Lower lobe of right lung (tissue), 2 donors: ENCODE measurements around the gene FHIT. TPM values are rescaled to one million over a fixed set of nuclear protein-coding genes. Genes with fewer than 3 reads are reported as not detected.

ENCODE experiments used
- ATAC-seq, 2 donors: fragments of 200-7000 bp; cut with Tn5 transposase; one replicate each; pipeline ENCODE4 v1.9.1; 2020 to 2022; ENCODE audit warnings: mild to moderate bottlenecking in 2 of 2, moderate library complexity in 2 of 2
- DNase-seq: peaks from one replicate; pipeline ENCODE4 v3.0.0-alpha.2; 2020
- H3K27ac ChIP-seq: fragments of 200-600 bp; one replicate; pipeline ENCODE4 v1.8.0; 2022
- H3K27me3 ChIP-seq: fragments of 200-600 bp; one replicate; pipeline ENCODE4 v1.8.0; 2022; ENCODE audit warnings: low read depth
- H3K36me3 ChIP-seq: fragments of 200-600 bp; one replicate; pipeline ENCODE4 v1.8.0; 2022; ENCODE audit warnings: mild to moderate bottlenecking
- H3K4me1 ChIP-seq: fragments of 200-600 bp; one replicate; pipeline ENCODE4 v1.8.0; 2022
- H3K4me3 ChIP-seq: fragments of 200-600 bp; one replicate; pipeline ENCODE4 v1.8.0; 2022; ENCODE audit warnings: mild to moderate bottlenecking
- H3K9me3 ChIP-seq: fragments of 200-600 bp; one replicate; pipeline ENCODE4 v1.8.0; 2022
- intact Hi-C: fragments of 100-400 bp; cut with DNase I; formaldehyde crosslinking; loops from one replicate; pipeline ENCODE4 v1.11.0; 2022
- total RNA-seq: library from RNA; stranded (reverse); fragmentation: NEBNext Ultra II Directional; extraction: Animal tissue kit (Norgen Biotek cat#: 25700); gene quantifications from one replicate; pipeline ENCODE4 v1.2.1, GENCODE V29; 2021
- TF ChIP-seq, protein P1 (sequence below): fragments of 200-600 bp; IDR thresholded peaks from one replicate; pipeline ENCODE4 v1.8.0; 2022; ENCODE audit warnings: antibody characterized with exemption, mild to moderate bottlenecking
- donor health status: DM: no; HTN: yes; CAD: no; lungs with severe emphysema.

FHIT gene
- total RNA-seq, 1 donor from 2014 or later: 10.3 TPM

DNA sequence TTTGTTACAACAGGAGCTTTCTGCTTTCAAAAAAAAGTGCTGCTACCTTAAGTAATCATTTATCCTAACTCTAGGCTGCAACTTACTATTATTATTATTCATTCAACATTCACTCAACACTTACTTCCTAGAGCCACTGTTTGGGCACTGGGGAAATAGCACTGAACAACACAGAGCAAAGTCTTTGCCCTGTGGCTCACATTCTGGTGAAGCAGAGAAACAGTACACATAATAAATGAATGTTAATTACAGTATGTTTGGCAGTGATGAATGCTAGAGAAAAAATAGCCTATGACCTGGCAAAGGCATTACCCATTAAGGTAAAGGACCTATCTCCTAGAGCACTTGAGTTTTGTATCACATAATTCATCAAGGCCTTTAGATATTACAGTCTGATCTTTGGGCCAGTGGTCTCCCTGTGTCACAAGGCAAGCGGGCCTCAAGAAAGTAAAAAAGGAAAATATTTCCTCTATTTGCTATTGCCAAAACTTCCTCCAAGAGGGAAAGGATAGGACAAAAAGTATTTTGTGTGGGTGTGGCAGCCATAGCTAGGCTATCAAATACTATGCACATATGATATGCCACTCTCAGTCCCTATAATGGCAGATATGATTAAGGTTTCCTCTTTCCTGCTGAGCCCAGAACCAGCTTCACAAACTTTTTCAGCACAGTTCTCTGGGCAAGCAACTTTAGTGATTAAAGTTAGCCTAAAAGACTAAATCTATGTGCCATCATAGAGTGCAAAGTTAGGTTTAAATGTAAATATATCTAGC is 142.8 kb downstream of the FHIT start:
- no peaks in the 10 kb centered on the region for H3K27me3 ChIP-seq
- no peaks in the 10 kb centered on the region for H3K36me3 ChIP-seq
- TF ChIP-seq, protein P1, sequence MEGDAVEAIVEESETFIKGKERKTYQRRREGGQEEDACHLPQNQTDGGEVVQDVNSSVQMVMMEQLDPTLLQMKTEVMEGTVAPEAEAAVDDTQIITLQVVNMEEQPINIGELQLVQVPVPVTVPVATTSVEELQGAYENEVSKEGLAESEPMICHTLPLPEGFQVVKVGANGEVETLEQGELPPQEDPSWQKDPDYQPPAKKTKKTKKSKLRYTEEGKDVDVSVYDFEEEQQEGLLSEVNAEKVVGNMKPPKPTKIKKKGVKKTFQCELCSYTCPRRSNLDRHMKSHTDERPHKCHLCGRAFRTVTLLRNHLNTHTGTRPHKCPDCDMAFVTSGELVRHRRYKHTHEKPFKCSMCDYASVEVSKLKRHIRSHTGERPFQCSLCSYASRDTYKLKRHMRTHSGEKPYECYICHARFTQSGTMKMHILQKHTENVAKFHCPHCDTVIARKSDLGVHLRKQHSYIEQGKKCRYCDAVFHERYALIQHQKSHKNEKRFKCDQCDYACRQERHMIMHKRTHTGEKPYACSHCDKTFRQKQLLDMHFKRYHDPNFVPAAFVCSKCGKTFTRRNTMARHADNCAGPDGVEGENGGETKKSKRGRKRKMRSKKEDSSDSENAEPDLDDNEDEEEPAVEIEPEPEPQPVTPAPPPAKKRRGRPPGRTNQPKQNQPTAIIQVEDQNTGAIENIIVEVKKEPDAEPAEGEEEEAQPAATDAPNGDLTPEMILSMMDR: no peak
- DNase-seq (no peak), ATAC-seq (no peak)
- no peak overlapping the region for H3K27ac ChIP-seq
- H3K4me1 ChIP-seq: no peaks in the 10 kb centered on the region
- H3K4me3 ChIP-seq: no peak overlapping the region
- H3K9me3 ChIP-seq: no peaks in the 10 kb centered on the region
- intact Hi-C loops: no loop called here

GRCh38 chr3:61094608-61095007 is 156.6 kb downstream of the FHIT start:
- Histone ChIP-seq H3K4me3 (no peak overlapping the region), H3K27ac (no peak overlapping the region), H3K4me1 (no peaks in the 10 kb centered on the region), H3K36me3 (no peaks in the 10 kb centered on the region), H3K27me3 (no peaks in the 10 kb centered on the region), H3K9me3 (no peaks in the 10 kb centered on the region)
- no peak for DNase-seq
- intact Hi-C loops: no loop called here
- no peak for ATAC-seq
- TF ChIP-seq, protein P1: no peak

DNA sequence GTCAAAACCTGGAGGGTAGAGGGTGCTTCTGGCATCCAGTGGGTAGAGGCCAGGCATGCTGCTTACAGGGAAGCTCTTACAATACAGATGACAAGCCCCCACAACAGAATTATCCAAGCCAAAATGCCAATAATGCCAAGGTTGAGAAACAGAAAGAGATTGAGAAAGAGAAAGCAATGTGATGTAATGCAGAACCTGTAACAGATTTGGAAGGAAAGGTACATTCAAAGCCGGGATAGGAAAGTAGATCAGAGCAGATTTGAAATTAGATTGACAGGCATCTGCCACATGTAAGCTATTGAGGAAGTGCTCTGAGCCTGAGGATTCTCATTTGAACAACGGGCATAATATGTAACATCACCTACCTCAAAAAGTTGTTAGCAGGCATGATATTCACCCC is 157.9 kb downstream of the FHIT start:
- Histone ChIP-seq H3K9me3 (no peaks in the 10 kb centered on the region), H3K4me3 (no peak overlapping the region), H3K27me3 (no peaks in the 10 kb centered on the region), H3K27ac (no peak overlapping the region), H3K36me3 (no peaks in the 10 kb centered on the region), H3K4me1 (no peaks in the 10 kb centered on the region)
- no peak for DNase-seq
- ATAC-seq: no peak
- intact Hi-C loops: no loop called here
- TF ChIP-seq, protein P1: no peak

- Histone ChIP-seq H3K27ac (no peak overlapping the region), H3K4me1 (no peaks in the 10 kb centered on the region), H3K4me3 (no peak overlapping the region), H3K27me3 (no peaks in the 10 kb centered on the region), H3K36me3 (no peaks in the 10 kb centered on the region), H3K9me3 (no peaks in the 10 kb centered on the region)
- intact Hi-C loops: no loop called here
- DNase-seq: no peak
- no peak for ATAC-seq
- TF ChIP-seq, protein P1: no peak
Observed at GRCh38 chr3:61092870-61093269, 158.4 kb downstream of the FHIT start.

GRCh38 chr3:61090389-61091169 is 160.7 kb downstream of the FHIT start:
- ATAC-seq: no peak
- Histone ChIP-seq H3K36me3 (no peaks in the 10 kb centered on the region), H3K27me3 (no peaks in the 10 kb centered on the region), H3K9me3 (no peaks in the 10 kb centered on the region), H3K4me1 (no peaks in the 10 kb centered on the region), H3K27ac (no peak overlapping the region), H3K4me3 (no peak overlapping the region)
- TF ChIP-seq, protein P1: no peak
- intact Hi-C loops: no loop called here
- no peak for DNase-seq
